HepG2 (cell line): ENCODE measurements around the gene ITIH1. TPM values are rescaled to one million over a fixed set of nuclear protein-coding genes. Genes with fewer than 3 reads are reported as not detected.

Source experiments
- AKAP8 ChIP-seq: sonication (generic); formaldehyde crosslinking; IDR thresholded peaks from 2 replicates; pipeline ENCODE4 v1.5.1; 2020; ENCODE audit warnings: mild to moderate bottlenecking, missing genetic modification reagents
- ARID4A ChIP-seq: sonication (generic); formaldehyde crosslinking; IDR thresholded peaks from 2 replicates; pipeline ENCODE4 v1.5.0; 2020; ENCODE audit warnings: mild to moderate bottlenecking, missing genetic modification reagents, borderline replicate concordance
- ASH2L ChIP-seq: fragments of 300-600, 200-600 bp; sonication (generic); IDR thresholded peaks from 2 replicates; pipeline ENCODE4 v1.7.0; 2017; ENCODE audit warnings: low read depth, mild to moderate bottlenecking, moderate library complexity, mixed read lengths, low read length; ENCODE audit not compliant: insufficient read length
- BCL6 ChIP-seq: IDR thresholded peaks from 2 replicates; pipeline ENCODE4 v1.6.1; 2016; ENCODE audit warnings: missing genetic modification reagents, missing compliant biosample characterization
- CREB3 ChIP-seq: sonication (generic); formaldehyde crosslinking; IDR thresholded peaks from 2 replicates; pipeline ENCODE4 v1.5.0; 2020; ENCODE audit warnings: missing genetic modification reagents
- CREM ChIP-seq, 2 experiments: sonication (generic) in 1 of 2; formaldehyde crosslinking in 1 of 2; IDR thresholded peaks; 2 replicates each; pipeline versions ENCODE4 v1.4.0 to v1.6.1; 2016 to 2020; ENCODE audit warnings: antibody characterized with exemption in 1 of 2, mild to moderate bottlenecking in 1 of 2, missing genetic modification reagents in 1 of 2
- FOXA3 ChIP-seq: IDR thresholded peaks from 2 replicates; pipeline ENCODE4 v1.6.1; 2016; ENCODE audit warnings: missing genetic modification reagents, missing compliant biosample characterization
- HIC2 ChIP-seq: sonication (generic); formaldehyde crosslinking; IDR thresholded peaks from 2 replicates; pipeline ENCODE4 v1.9.0; 2022; ENCODE audit warnings: low read depth, missing genetic modification reagents
- IRF2 ChIP-seq: IDR thresholded peaks from 2 replicates; pipeline ENCODE4 v1.6.1; 2018; ENCODE audit warnings: missing genetic modification reagents, missing compliant biosample characterization
- SIX1 ChIP-seq: sonication (generic); formaldehyde crosslinking; IDR thresholded peaks from 2 replicates; pipeline ENCODE4 v1.4.0; 2020; ENCODE audit warnings: missing genetic modification reagents, borderline replicate concordance
- TBX2 ChIP-seq: sonication (generic); formaldehyde crosslinking; IDR thresholded peaks from 2 replicates; pipeline ENCODE4 v1.5.0; 2020; ENCODE audit warnings: missing genetic modification reagents, mild to moderate bottlenecking, borderline replicate concordance
- ZNF142 ChIP-seq: sonication (generic); formaldehyde crosslinking; IDR thresholded peaks from 2 replicates; pipeline ENCODE4 v1.4.0; 2020; ENCODE audit warnings: missing genetic modification reagents
- ZNF256 ChIP-seq: sonication (generic); formaldehyde crosslinking; conservative IDR thresholded peaks from 2 replicates; pipeline ENCODE4 v1.4.0; 2020; ENCODE audit warnings: missing genetic modification reagents
- polyA plus RNA-seq, 8 experiments: library from polyadenylated mRNA; depleted of rRNA in 3 of 8; stranded (reverse) in 7 of 8; unstranded in 1 of 8; fragments of >200 nt; fragmentation: Illumina TruSeq in 4 of 8; extraction: Trizol in 4 of 8; gene quantifications; 2 replicates each; pipeline versions ENCODE4 v1.2.1 to v1.2.3, GENCODE V29; 2011 to 2016; ENCODE audit warnings: low read depth in 4 of 8, missing spikeins in 1 of 8, mixed read lengths in 1 of 8; ENCODE audit not compliant: insufficient read depth in 1 of 8
- total RNA-seq, 5 experiments: library from RNA; depleted of rRNA; stranded (reverse); fragments of >200 nt; fragmentation: Illumina TruSeq; extraction: Trizol; gene quantifications; 2 replicates each; pipeline ENCODE4 v1.2.3, GENCODE V29; 2016; ENCODE audit warnings: low read depth in 1 of 5

The ITIH1 gene
- total and polyA plus RNA-seq, 2 of the 13 experiments (the other 11 are each of a cell fraction or from before 2014, with no cell fraction given): 12.3 to 19.6 TPM

- TF ChIP-seq ZNF142 (CRISPR knock-in tag): no peak
- TF ChIP-seq TBX2 (CRISPR knock-in tag): peak; percentile 74; the same call in 1 of the 2 replicates
- peak; percentile 36; the same call in 1 of the 2 replicates for TF ChIP-seq SIX1 (CRISPR knock-in tag)
- TF ChIP-seq AKAP8: no peak
- peak; percentile 69 for TF ChIP-seq IRF2 (CRISPR knock-in tag)
- TF ChIP-seq HIC2 (CRISPR knock-in tag): peak; percentile 79
- TF ChIP-seq ASH2L: peak; percentile 27
- no peak for TF ChIP-seq CREB3 (CRISPR knock-in tag)
- TF ChIP-seq ZNF256 (CRISPR knock-in tag): no peak
- peak; percentile 84 for TF ChIP-seq FOXA3 (CRISPR knock-in tag)
- peak; percentile 89 for TF ChIP-seq BCL6 (CRISPR knock-in tag)
- TF ChIP-seq ARID4A (CRISPR knock-in tag): peak; percentile 66; the same call in 1 of the 2 replicates
- peak; percentile 72; the same call in 1 of the 2 replicates for TF ChIP-seq CREM (IDR thresholded peaks at IDR 0.05)
- no peak for TF ChIP-seq CREM (CRISPR knock-in tag; IDR thresholded peaks at IDR 0.05)
These were observed 18.0 kb downstream of the ITIH1 start (continued) for GRCh38 chr3:52795298-52795900.
